Loucy (cell line): Measurements from ENCODE around the gene BCKDHA.
A peak's percentile ranks its signal among the peaks of the same experiment; 100 is the strongest.

Experiments used
- H2AFZ ChIP-seq: fragments of 200-600 bp; sonication (generic); 2 replicates; pipeline ENCODE4 v1.6.0; 2016; ENCODE audit warnings: antibody characterized with exemption, mild to moderate bottlenecking, low read length, moderate library complexity
- H3F3A ChIP-seq: fragments of 200-600 bp; 2 replicates; pipeline ENCODE4 v1.6.0; 2016; ENCODE audit warnings: antibody characterized with exemption, low read depth, mild to moderate bottlenecking
- H3K27me3 ChIP-seq: fragments of 200-600 bp; sonication (generic); 2 replicates; pipeline ENCODE4 v1.6.1; 2014; ENCODE audit warnings: low read length, mild to moderate bottlenecking; ENCODE audit not compliant: insufficient read depth, poor library complexity, severe bottlenecking
- H3K36me3 ChIP-seq: fragments of 200-600 bp; sonication (generic); 2 replicates; pipeline ENCODE4 v1.6.1; 2016; ENCODE audit warnings: low read length; ENCODE audit not compliant: insufficient read depth
- H3K4me1 ChIP-seq: fragments of 200-600 bp; sonication (generic); 2 replicates; pipeline ENCODE4 v1.5.1; 2014; ENCODE audit warnings: low read length, mild to moderate bottlenecking; ENCODE audit not compliant: insufficient read depth, poor library complexity, severe bottlenecking
- H3K4me2 ChIP-seq: fragments of 200-600 bp; sonication (generic); 2 replicates; pipeline ENCODE4 v1.6.0; 2014; ENCODE audit warnings: antibody characterized with exemption, low read length, low read depth, mild to moderate bottlenecking; ENCODE audit not compliant: poor library complexity, severe bottlenecking
- H3K4me3 ChIP-seq: fragments of 200-600 bp; sonication (generic); 2 replicates; pipeline ENCODE4 v1.5.1; 2014; ENCODE audit warnings: low read length, mild to moderate bottlenecking, mixed read lengths; ENCODE audit not compliant: poor library complexity, severe bottlenecking
- H3K79me2 ChIP-seq: fragments of 200-600 bp; sonication (generic); 2 replicates; pipeline ENCODE4 v1.6.1; 2014; ENCODE audit warnings: low read length; ENCODE audit not compliant: insufficient read depth
- H3K9ac ChIP-seq: fragments of 200-600 bp; sonication (generic); 2 replicates; pipeline ENCODE4 v1.6.0; 2014; ENCODE audit warnings: mild to moderate bottlenecking, low read depth, low read length, moderate library complexity; ENCODE audit not compliant: poor library complexity, severe bottlenecking
- H3K9me2 ChIP-seq: fragments of 200-600 bp; sonication (generic); replicated peaks from 2 replicates; pipeline ENCODE4 v1.6.1; 2016; ENCODE audit warnings: low read depth, low read length, mixed read lengths
- H3K9me3 ChIP-seq: fragments of 200-600 bp; sonication (generic); 2 replicates; pipeline ENCODE4 v1.6.1; 2014; ENCODE audit warnings: mild to moderate bottlenecking, antibody characterized with exemption, low read length, low read depth; ENCODE audit not compliant: insufficient read depth
- H4K20me1 ChIP-seq: fragments of 200-600 bp; sonication (generic); 2 replicates; pipeline ENCODE4 v1.6.0; 2014; ENCODE audit warnings: antibody characterized with exemption, low read length, mild to moderate bottlenecking; ENCODE audit not compliant: insufficient read depth, poor library complexity, severe bottlenecking
- EZH2phosphoT487 ChIP-seq: fragments of 200-600 bp; IDR thresholded peaks from 2 replicates; pipeline ENCODE4 v1.6.1; 2018; ENCODE audit warnings: antibody characterized with exemption, mild to moderate bottlenecking, moderate library complexity, borderline replicate concordance
- TF ChIP-seq, protein P1 (sequence below): fragments of 200-600 bp; sonication (generic); conservative IDR thresholded peaks from 2 replicates; pipeline ENCODE4 v1.5.1; 2014; ENCODE audit warnings: mild to moderate bottlenecking, antibody characterized with exemption, low read length

Gene BCKDHA

DNA sequence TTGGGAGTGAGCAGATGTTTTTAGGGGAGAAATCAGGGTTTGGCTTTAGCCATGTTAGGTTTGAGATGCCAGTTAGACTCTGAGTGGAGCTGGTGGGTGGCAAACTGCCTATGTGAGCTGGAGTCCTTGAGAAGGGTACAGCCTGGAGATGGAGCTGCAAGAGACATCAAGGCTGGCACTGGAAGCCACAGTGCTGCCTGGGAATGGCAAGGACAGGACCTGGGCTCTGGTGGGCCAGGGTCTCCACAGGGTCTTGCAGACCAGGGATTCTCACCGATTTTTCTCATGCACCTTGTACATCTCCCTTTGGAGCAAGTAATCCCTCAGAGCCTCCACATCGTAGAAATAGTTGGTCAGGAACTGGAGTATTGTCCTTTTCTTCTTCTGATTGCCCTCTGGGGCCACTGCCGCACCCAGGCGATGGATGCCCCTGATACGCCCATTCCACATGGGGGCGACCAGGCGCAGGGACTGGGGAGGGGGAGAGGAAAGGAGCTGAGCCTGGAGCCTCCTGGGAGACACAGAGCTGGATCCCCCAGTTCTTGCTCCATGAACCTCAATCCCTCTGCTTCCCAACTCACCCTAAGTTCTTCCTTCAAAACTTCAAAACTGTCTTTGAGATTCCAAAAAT lies 40.4 kb downstream of the BCKDHA start:
- Histone ChIP-seq H3K9me2 (no peaks in the 10 kb centered on the region), H3K4me3 (no peak overlapping the region), H4K20me1 (no peaks in the 10 kb centered on the region), H3K36me3 (peaks cover 1% of the 10 kb centered on the region; the same call in 1 of the 2 replicates), H3K4me2 (peak overlapping the region; percentile 91), H2AFZ (no peak overlapping the region), H3K79me2 (peaks cover 17% of the 10 kb centered on the region; the same call in 1 of the 2 replicates), H3K9me3 (no peaks in the 10 kb centered on the region), H3K27me3 (no peaks in the 10 kb centered on the region), H3K4me1 (peaks cover 12% of the 10 kb centered on the region), H3F3A (no peaks in the 10 kb centered on the region), H3K9ac (peak overlapping the region; percentile 67)
- TF ChIP-seq, protein P1, sequence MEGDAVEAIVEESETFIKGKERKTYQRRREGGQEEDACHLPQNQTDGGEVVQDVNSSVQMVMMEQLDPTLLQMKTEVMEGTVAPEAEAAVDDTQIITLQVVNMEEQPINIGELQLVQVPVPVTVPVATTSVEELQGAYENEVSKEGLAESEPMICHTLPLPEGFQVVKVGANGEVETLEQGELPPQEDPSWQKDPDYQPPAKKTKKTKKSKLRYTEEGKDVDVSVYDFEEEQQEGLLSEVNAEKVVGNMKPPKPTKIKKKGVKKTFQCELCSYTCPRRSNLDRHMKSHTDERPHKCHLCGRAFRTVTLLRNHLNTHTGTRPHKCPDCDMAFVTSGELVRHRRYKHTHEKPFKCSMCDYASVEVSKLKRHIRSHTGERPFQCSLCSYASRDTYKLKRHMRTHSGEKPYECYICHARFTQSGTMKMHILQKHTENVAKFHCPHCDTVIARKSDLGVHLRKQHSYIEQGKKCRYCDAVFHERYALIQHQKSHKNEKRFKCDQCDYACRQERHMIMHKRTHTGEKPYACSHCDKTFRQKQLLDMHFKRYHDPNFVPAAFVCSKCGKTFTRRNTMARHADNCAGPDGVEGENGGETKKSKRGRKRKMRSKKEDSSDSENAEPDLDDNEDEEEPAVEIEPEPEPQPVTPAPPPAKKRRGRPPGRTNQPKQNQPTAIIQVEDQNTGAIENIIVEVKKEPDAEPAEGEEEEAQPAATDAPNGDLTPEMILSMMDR, result no peak
- TF ChIP-seq EZH2phosphoT487, result no peak

DNA sequence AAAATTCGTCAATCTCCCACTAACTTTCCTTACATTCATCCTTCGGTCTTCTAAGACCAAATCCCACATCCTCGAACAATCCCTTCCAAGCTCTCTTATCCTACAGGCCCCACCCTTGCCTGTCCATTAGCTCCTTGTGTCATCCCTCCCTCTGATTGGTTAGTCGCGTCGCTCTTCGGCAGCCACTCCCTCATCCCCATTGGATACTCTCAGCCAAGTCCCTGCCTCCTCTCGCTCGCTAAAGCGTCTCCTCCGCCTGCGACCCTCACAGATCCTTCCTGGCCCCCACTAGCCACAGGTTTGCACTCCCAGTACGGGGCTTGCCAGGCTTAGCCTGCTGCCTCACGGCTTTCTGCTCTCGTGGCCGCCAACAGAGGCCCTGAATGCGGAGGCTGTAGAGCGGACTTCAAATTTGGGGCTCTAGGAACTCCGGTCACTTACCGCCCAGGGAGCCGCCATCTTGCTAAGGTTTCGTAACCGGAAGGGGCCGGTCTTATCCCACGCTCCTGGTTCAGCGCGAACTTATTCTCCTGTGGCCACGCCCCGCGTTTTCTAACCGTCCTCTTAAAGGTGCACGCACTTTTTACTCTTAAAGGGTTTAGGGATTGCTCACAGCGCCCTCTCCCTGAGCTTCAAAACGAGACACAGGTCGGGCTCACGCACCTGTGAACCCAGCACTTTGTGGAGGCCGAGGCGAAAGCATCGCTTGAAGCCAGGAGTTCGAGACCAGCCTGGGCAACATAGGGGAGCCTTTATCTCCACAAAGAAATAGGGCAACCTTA lies 42.0 kb downstream of the BCKDHA start, which contains the start of gene DMAC2:
TSS of gene DMAC2 (minus strand) at position 472 of the 782 bp plus-strand sequence. CDS start at position 459, 13 bp downstream.
- Histone ChIP-seq H3K79me2 (peaks cover 17% of the 10 kb centered on the region; the same call in 1 of the 2 replicates), H4K20me1 (no peaks in the 10 kb centered on the region), H3F3A (no peaks in the 10 kb centered on the region), H3K4me2 (peak within 1 kb of the TSS; percentile 91), H3K27me3 (no peaks in the 10 kb centered on the region), H2AFZ (peak within 1 kb of the TSS; percentile 85), H3K9me3 (no peaks in the 10 kb centered on the region), H3K9ac (peak within 1 kb of the TSS; percentile 67), H3K9me2 (no peaks in the 10 kb centered on the region), H3K4me3 (peak within 1 kb of the TSS; percentile 89), H3K36me3 (no peaks in the 10 kb centered on the region), H3K4me1 (peaks cover 12% of the 10 kb centered on the region)
- TF ChIP-seq, protein P1, result peak; percentile 72
- TF ChIP-seq EZH2phosphoT487, result no peak

DNA sequence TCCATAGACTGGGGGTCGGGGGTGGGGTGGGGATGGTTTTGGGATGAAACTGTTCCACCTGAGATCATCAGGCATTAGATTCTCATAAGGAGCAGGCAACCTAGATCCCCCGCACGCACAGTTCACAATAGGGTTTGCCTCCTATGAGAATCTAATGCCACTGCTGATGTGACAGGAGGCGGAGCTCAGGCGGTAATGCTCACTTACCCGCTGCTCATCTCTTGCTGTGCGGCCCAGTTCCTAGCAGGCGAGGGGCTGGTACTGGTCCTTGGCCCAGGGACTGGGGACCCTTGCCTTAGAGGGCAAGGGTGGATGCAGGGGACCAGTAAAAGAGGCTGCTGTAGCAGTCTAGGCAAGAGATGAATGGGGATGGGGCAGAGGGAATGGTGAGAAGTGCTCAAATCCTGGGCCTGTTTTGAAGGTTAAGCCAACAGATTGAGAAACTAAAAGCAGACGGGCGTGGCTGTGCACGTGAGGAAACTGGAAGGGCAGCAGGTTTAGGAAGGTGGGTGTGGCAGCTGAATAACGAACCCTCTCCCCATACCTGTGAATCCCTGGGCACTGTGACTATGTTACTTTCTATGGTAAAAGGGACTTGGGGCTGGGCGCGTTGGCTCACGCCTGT lies 43.8 kb downstream of the BCKDHA start:
- H3K9ac ChIP-seq, result no peak overlapping the region
- no peak overlapping the region for H3K4me2 ChIP-seq
- no peak overlapping the region for H3K4me3 ChIP-seq
- peaks cover 17% of the 10 kb centered on the region; the same call in 1 of the 2 replicates for H3K79me2 ChIP-seq
- H2AFZ ChIP-seq, result no peak overlapping the region
- no peaks in the 10 kb centered on the region for H3K9me2 ChIP-seq
- no peaks in the 10 kb centered on the region for H3K9me3 ChIP-seq
- H3K36me3 ChIP-seq, result no peaks in the 10 kb centered on the region
- peaks cover 12% of the 10 kb centered on the region for H3K4me1 ChIP-seq
- H4K20me1 ChIP-seq, result no peaks in the 10 kb centered on the region
- H3K27me3 ChIP-seq, result no peaks in the 10 kb centered on the region
- no peaks in the 10 kb centered on the region for H3F3A ChIP-seq
- TF ChIP-seq, protein P1, result no peak
- TF ChIP-seq EZH2phosphoT487, result no peak
